B cell (primary cell): ENCODE data around the gene ENO4. TPM values are rescaled to one million over a fixed set of nuclear protein-coding genes. Genes with fewer than 3 reads are reported as not detected.

Source experiments
- ATAC-seq: fragments of 200-7000 bp; cut with Tn5 transposase; one replicate; pipeline ENCODE4 v1.10.0; 2021; ENCODE audit warnings: low read depth, mild to moderate bottlenecking, moderate number of reproducible peaks, moderate library complexity
- CTCF ChIA-PET: fragments of 350-600 bp; sonication (Branson Sonifier 250); formaldehyde crosslinking; loops from one replicate; lab custom pipeline; 2021; ENCODE audit warnings: antibody characterized with exemption, inconsistent platforms; lab: Charles Lee
- POLR2A ChIA-PET: fragments of 350-600 bp; sonication (Branson Sonifier 250); formaldehyde crosslinking; loops from one replicate; lab custom pipeline; 2021; ENCODE audit warnings: antibody characterized with exemption; lab: Charles Lee
- DNase-seq: peaks from one replicate; pipeline ENCODE4 v3.0.0; 2013
- H2AFZ ChIP-seq: 2 replicates; pipeline ENCODE4 v1.6.1; 2012; ENCODE audit warnings: mild to moderate bottlenecking, low read depth, low read length; ENCODE audit not compliant: insufficient read depth, poor library complexity, severe bottlenecking
- H3K27ac ChIP-seq, 2 donors: 1 replicate in 1 of 2; 2 replicates in 1 of 2; pipeline ENCODE4 v1.5.1; 2012 to 2013; ENCODE audit warnings: low read length in 2 of 2, mild to moderate bottlenecking in 2 of 2, moderate library complexity in 1 of 2
- H3K27me3 ChIP-seq, 4 experiments: fragments of 200-600 bp in 1 of 4; sonication (generic) in 1 of 4; replicated peaks in 1 of 4; 1 replicate in 2 of 4; 2 replicates in 2 of 4; pipeline versions ENCODE4 v1.6.1 to v1.7.0; 2013 to 2016; ENCODE audit warnings: low read length in 3 of 4, mild to moderate bottlenecking in 2 of 4, mixed read lengths in 1 of 4, moderate library complexity in 1 of 4; ENCODE audit not compliant: insufficient read depth in 4 of 4, control insufficient read depth in 3 of 4; ENCODE audit errors: control extremely low read depth in 1 of 4
- H3K36me3 ChIP-seq, 2 experiments: replicated peaks in 1 of 2; 1 replicate in 1 of 2; 2 replicates in 1 of 2; pipeline versions ENCODE4 v1.6.1 to v1.7.1; 2013; ENCODE audit warnings: low read length in 1 of 2; ENCODE audit not compliant: insufficient read depth in 2 of 2, control insufficient read depth in 1 of 2; ENCODE audit errors: control extremely low read depth in 1 of 2, extremely low read depth in 1 of 2
- H3K4me1 ChIP-seq, 2 donors: fragments of 200-600 bp in 1 of 2; sonication (generic) in 1 of 2; 1 replicate in 1 of 2; 2 replicates in 1 of 2; pipeline versions ENCODE4 v1.5.1 to v1.6.1; 2013 to 2017; ENCODE audit warnings: low read length in 2 of 2; ENCODE audit not compliant: control insufficient read depth in 2 of 2, insufficient read depth in 2 of 2
- H3K4me2 ChIP-seq: replicated peaks from 2 replicates; pipeline ENCODE3; 2012; ENCODE audit warnings: mild to moderate bottlenecking, low read depth, low read length; ENCODE audit not compliant: poor library complexity, severe bottlenecking
- H3K4me3 ChIP-seq, 5 experiments: fragments of 200-600 bp in 1 of 5; sonication (generic) in 1 of 5; 1 replicate in 3 of 5; 2 replicates in 2 of 5; pipeline versions ENCODE4 v1.5.1 to v1.7.0; 2011 to 2016; ENCODE audit warnings: low read length in 4 of 5, mild to moderate bottlenecking in 4 of 5, low read depth in 2 of 5, control low read depth in 1 of 5, moderate library complexity in 1 of 5; ENCODE audit not compliant: insufficient read depth in 1 of 5; ENCODE audit errors: control extremely low read depth in 1 of 5, extremely low read depth in 1 of 5
- H3K79me2 ChIP-seq: fragments of 200-600 bp; sonication (generic); one replicate; pipeline ENCODE4 v1.6.0; 2016; ENCODE audit warnings: low read length; ENCODE audit not compliant: control insufficient read depth, insufficient read depth
- H3K9ac ChIP-seq: fragments of 200-600 bp; sonication (generic); 2 replicates; pipeline ENCODE4 v1.6.1; 2017; ENCODE audit warnings: mild to moderate bottlenecking, low read length, moderate library complexity
- H3K9me3 ChIP-seq, 3 donors: one replicate each; pipeline versions ENCODE4 v1.6.1 to v1.7.1; 2013; ENCODE audit warnings: low read length in 2 of 3; ENCODE audit not compliant: control insufficient read depth in 2 of 3, insufficient read depth in 1 of 3; ENCODE audit errors: control extremely low read depth in 1 of 3
- H4K20me1 ChIP-seq: 2 replicates; pipeline ENCODE4 v1.6.0; 2012; ENCODE audit warnings: mild to moderate bottlenecking, low read length; ENCODE audit not compliant: insufficient read depth, control insufficient read depth, poor library complexity, severe bottlenecking
- H3K27ac Mint-ChIP-seq: one replicate; pipeline ENCODE4 v1.8.0; 2021; ENCODE audit warnings: mixed read lengths
- H3K27me3 Mint-ChIP-seq: one replicate; pipeline ENCODE4 v1.8.0; 2021; ENCODE audit warnings: mixed read lengths
- H3K4me1 Mint-ChIP-seq: one replicate; pipeline ENCODE4 v1.8.0; 2021; ENCODE audit warnings: mixed read lengths
- H3K4me3 Mint-ChIP-seq: one replicate; pipeline ENCODE4 v1.8.0; 2021; ENCODE audit warnings: mixed read lengths
- H3K9me3 Mint-ChIP-seq: one replicate; pipeline ENCODE4 v1.8.0; 2022; ENCODE audit warnings: mixed read lengths; ENCODE audit not compliant: insufficient read depth
- CTCF ChIP-seq: fragments of 200-600 bp; IDR thresholded peaks from one replicate; pipeline ENCODE4 v1.8.0; 2022; ENCODE audit warnings: antibody characterized with exemption, mild to moderate bottlenecking
- EZH2 ChIP-seq: IDR thresholded peaks from 2 replicates; pipeline ENCODE4 v1.6.1; 2012; ENCODE audit warnings: borderline replicate concordance, low read depth, mild to moderate bottlenecking, moderate library complexity, low read length; ENCODE audit not compliant: insufficient read depth, poor library complexity, severe bottlenecking
- WGBS: methylation state at CpG from one replicate; pipeline ENCODE4 v1.1.5; 2013; ENCODE audit warnings: missing lambda C conversion rate; ENCODE audit not compliant: insufficient coverage; 5-methylcytosine and 5-hydroxymethylcytosine counted together
- intact Hi-C: fragments of 100-400 bp; cut with micrococcal nuclease; formaldehyde crosslinking; loops from one replicate; pipeline ENCODE4 v1.10.0; 2022
- polyA plus RNA-seq: library from polyadenylated mRNA; depleted of rRNA; stranded (reverse); fragments of >200 nt; gene quantifications from 2 replicates; pipeline ENCODE4 v1.2.3, GENCODE V29; 2012
- total RNA-seq, 2 donors: library from RNA; stranded (reverse); fragments of 120-200 nt in 1 of 2; gene quantifications; 1 replicate in 1 of 2; 2 replicates in 1 of 2; pipeline versions ENCODE4 v1.2.3 to v1.2.4, GENCODE V29; 2013 to 2022

Gene ENO4
- total and polyA plus RNA-seq, 2 donors (not counting 1 experiment from before 2014, with no cell fraction given): 0.07 to 0.37 TPM

DNA sequence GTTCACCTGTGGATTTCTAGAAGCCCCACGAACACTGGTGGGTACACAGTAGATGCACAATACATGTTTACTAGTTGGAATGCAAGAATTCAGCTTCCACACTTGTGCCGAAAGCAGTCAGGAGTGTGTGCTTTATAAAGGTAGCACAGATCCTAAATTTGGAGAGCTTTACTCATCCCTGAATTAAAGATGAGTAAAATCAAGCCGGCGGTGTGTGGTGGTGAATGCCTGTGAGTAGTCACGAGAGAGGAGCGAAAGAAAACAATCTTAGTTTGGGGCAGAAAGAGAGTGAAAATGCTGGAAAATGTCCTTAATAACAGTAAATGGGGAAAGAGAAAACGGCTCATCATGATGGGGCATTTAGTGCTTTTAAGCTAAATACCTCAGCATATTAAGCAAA, 13.6 kb upstream of the ENO4 start:
- TF ChIP-seq CTCF: no peak
- TF ChIP-seq EZH2: no peak
- H3K4me1 Mint-ChIP-seq: peaks cover 18% of the 10 kb centered on the region
- Histone ChIP-seq H3K4me1 (no peaks in the 10 kb centered on the region), H3K79me2 (no peaks in the 10 kb centered on the region), H3K27ac (no peak overlapping the region), H3K27me3 (no peaks in the 10 kb centered on the region), H3K4me3 (no peak overlapping the region), H3K9me3 (no peaks in the 10 kb centered on the region), H3K4me2 (no peak overlapping the region), H2AFZ (no peak overlapping the region), H3K9ac (no peak overlapping the region), H3K36me3 (no peaks in the 10 kb centered on the region), H4K20me1 (no peaks in the 10 kb centered on the region)
- H3K27ac Mint-ChIP-seq: no peak overlapping the region
- no peaks in the 10 kb centered on the region for H3K9me3 Mint-ChIP-seq
- no peak for DNase-seq
- H3K27me3 Mint-ChIP-seq: no peaks in the 10 kb centered on the region
- ATAC-seq: no peak
- POLR2A ChIA-PET: no interaction called here
- no CpG with 5 or more reads among the region's 7 CpGs for WGBS
- intact Hi-C loops: no loop called here
- CTCF ChIA-PET: interaction anchor here (1.2 to 1.8 kb wide), 3 partner anchors 8 to 332 kb away, joined by 3 read pairs; no protein-coding TSS in a partner anchor
- H3K4me3 Mint-ChIP-seq: no peak overlapping the region

DNA sequence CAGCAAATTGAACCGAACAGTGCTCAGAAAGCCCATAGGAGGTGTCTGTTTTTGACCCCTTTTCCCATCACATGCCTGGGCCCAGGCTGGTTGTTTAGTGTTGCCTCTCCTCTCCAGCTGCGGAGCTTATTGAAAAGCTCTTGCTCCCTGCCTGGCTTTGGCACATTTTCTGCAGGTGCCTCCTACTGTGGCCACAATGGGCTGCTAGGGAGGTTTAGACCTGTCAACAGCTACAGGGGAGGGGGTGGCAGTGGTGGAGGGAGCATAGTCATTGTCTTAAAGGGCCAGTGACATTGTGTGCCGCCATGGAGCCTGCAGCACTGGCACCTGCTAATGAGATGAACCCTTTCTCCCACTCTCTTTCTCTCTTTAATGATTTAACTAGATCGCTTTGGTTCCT, 13.2 kb upstream of the ENO4 start:
- intact Hi-C loops: no loop called here
- no peaks in the 10 kb centered on the region for H3K27me3 Mint-ChIP-seq
- Histone ChIP-seq H3K27me3 (no peaks in the 10 kb centered on the region), H2AFZ (no peak overlapping the region), H4K20me1 (no peaks in the 10 kb centered on the region), H3K4me1 (no peaks in the 10 kb centered on the region), H3K79me2 (no peaks in the 10 kb centered on the region), H3K27ac (no peak overlapping the region), H3K4me3 (no peak overlapping the region), H3K9ac (no peak overlapping the region), H3K36me3 (no peaks in the 10 kb centered on the region), H3K9me3 (no peaks in the 10 kb centered on the region), H3K4me2 (no peak overlapping the region)
- CTCF ChIA-PET: interaction anchor here (1.3 to 1.8 kb wide), 2 partner anchors 39 to 332 kb away, joined by 3 read pairs; no protein-coding TSS in a partner anchor
- ATAC-seq: no peak
- TF ChIP-seq CTCF (no peak), EZH2 (no peak)
- no peak for DNase-seq
- POLR2A ChIA-PET: no interaction called here
- 71% methylated on average over 1 of the region's 4 CpGs for WGBS
- no peaks in the 10 kb centered on the region for H3K9me3 Mint-ChIP-seq
- H3K27ac Mint-ChIP-seq: no peak overlapping the region
- H3K4me1 Mint-ChIP-seq: peaks cover 18% of the 10 kb centered on the region
- H3K4me3 Mint-ChIP-seq: no peak overlapping the region
